Measurements from ENCODE around the gene COMMD2.

COMMD2 gene

DNA sequence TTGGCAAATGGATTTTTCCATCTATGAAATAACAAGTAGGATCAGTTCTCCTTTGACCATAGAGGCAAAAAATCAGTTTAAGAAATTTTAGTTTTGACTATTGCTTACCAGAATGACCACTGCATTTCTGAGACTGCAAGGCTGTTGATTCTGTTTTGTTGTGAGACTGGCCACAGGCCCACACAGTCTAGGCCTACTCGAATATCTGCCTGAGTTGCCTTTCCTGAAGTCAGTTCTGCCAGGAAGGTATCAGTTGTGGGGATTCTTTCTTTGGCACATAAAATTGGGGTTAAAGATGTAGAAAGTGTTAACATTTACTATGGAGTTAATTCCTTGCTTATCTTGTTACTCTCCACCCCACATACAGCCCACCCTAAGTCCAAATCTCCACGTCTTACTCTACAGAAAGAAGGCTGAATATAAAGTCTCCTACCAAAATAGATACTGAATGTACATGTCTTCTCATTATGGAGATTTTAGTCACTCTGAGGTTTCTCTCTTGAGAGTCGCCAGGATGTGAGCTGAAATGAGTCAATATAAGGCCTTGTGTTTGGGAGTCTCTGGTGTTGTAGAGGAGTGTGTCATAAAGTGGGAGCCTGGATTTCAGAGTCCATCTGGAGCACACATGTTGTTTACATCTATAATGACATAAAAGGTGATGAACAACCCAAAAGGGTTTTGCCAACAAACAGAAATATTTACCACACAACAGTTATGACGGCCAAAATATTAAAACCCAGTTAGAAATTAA lies 49.4 kb downstream of the COMMD2 start:
- no peak for DNase-seq (ENCODE audit: low spot score)

DNA sequence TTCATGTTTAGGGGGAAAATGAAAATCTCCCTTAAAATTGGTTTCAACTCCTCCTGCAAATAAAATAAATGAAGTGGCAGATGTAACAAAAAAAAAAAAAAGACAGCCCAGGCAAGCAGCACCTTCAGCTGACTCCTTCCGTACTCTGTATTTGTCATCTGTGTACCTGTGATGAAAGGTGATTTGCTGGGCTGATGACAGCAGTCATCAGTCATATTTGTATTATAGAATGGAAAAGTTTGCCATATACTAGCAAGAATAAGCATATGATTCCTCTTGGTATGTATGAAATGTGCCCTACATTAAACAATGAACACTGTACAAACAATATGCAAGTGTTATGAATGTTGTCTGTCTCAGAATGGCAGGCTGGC lies 50.3 kb downstream of the COMMD2 start:
- DNase-seq (ENCODE audit: low spot score) = no peak

DNA sequence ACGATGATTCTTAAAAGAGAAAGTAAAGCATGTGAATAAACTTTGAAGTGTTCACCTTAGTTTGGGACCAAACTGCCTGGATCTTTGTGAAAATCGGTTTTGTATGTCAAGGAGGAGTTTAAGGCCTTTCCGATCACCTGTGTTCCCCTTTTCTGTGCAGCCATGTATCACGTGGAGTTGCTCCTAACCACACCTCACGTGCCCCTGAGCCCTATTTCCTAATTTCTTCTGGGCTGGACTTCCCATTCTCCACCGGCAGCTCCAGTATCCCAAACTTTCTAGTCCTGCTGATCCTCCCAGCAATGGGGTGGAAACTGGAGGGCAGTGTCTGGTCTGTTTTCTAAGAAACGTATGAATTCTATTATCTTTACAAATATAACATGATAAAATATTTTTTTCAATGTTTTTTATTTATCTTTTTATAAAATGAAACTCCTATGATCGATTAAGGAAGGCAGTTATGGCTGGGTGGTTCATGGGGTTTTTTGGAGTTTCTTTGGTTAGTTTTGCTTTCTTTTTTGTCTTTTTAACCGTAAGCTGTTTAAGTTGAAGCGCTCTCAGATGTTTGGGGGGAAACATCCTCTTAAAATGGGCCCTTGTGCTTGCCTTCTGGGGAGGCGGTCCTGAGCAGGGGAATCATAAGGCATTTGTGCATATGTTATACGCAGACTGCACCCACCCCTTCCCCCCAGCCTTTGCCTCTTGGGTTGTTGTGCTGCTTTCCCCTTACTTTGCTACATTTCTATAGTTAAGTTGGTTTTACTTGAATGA lies 50.9 kb downstream of the COMMD2 start:
- no peak for DNase-seq (ENCODE audit: low spot score)

Measured in hematopoietic multipotent progenitor cell treated with erythropoietin and hydrocortisone succinate and interleukin-3 and kit ligand, for 15 days (in vitro differentiated cells).